GM13976 (cell line): Measurements from ENCODE around the gene XRN1.

ENCODE experiments used
- DNase-seq: peaks from one replicate; pipeline ENCODE4 v3.0.0; 2012; ENCODE audit warnings: low spot score
- CTCF ChIP-seq: IDR thresholded peaks from 2 replicates; pipeline ENCODE4 v1.5.1; 2012; ENCODE audit warnings: borderline replicate concordance, mild to moderate bottlenecking; ENCODE audit not compliant: insufficient read depth; ENCODE audit errors: extremely low read depth, missing control alignments, control extremely low read depth
- in situ Hi-C: fragments of 300-500 bp; cut with MboI; formaldehyde crosslinking; loops from one replicate; pipeline ENCODE4 v1.12.0; 2022; ENCODE audit warnings: low sequenced_read_pairs, mixed read lengths, inconsistent platforms; ENCODE audit not compliant: unreplicated experiment

Gene XRN1

GRCh38 chr3:142263112-142263511 lies 184.7 kb downstream of the XRN1 start:
- in situ Hi-C loops = no loop called here
- no peak for TF ChIP-seq CTCF
- no peak for DNase-seq

- in situ Hi-C loops = no loop called here
- no peak for TF ChIP-seq CTCF
- no peak for DNase-seq
Measured at GRCh38 chr3:142259359-142259758, 188.5 kb downstream of the XRN1 start.

- in situ Hi-C loops = no loop called here
- no peak for TF ChIP-seq CTCF
- DNase-seq = no peak
Measured at GRCh38 chr3:142256712-142257333, 191.0 kb downstream of the XRN1 start.
